Ishikawa (cell line): ENCODE measurements around the gene MAGI1.

ENCODE experiments used
- CEBPB ChIP-seq: IDR thresholded peaks from 2 replicates; pipeline ENCODE4 v1.6.1; 2012
- CREB1 ChIP-seq: IDR thresholded peaks from 2 replicates; pipeline ENCODE4 v1.6.1; 2012; ENCODE audit warnings: low read depth
- EGR1 ChIP-seq: IDR thresholded peaks from 2 replicates; pipeline ENCODE4 v1.6.1; 2012
- EP300 ChIP-seq: IDR thresholded peaks from 2 replicates; pipeline ENCODE4 v1.6.1; 2012; ENCODE audit warnings: borderline replicate concordance
- FOXM1 ChIP-seq: IDR thresholded peaks from 2 replicates; pipeline ENCODE4 v1.6.1; 2012; ENCODE audit warnings: low read depth, borderline replicate concordance
- NFIC ChIP-seq: IDR thresholded peaks from 2 replicates; pipeline ENCODE4 v1.6.1; 2012
- RAD21 ChIP-seq: IDR thresholded peaks from 2 replicates; pipeline ENCODE4 v1.6.1; 2012; ENCODE audit warnings: low read depth
- REST ChIP-seq: IDR thresholded peaks from 2 replicates; pipeline ENCODE4 v1.6.1; 2012; ENCODE audit warnings: low read depth, mild to moderate bottlenecking
- TAF1 ChIP-seq: IDR thresholded peaks from 2 replicates; pipeline ENCODE4 v1.6.1; 2012; ENCODE audit warnings: low read depth, mild to moderate bottlenecking
- TCF12 ChIP-seq: IDR thresholded peaks from 2 replicates; pipeline ENCODE4 v1.6.1; 2012; ENCODE audit warnings: low read depth
- TEAD4 ChIP-seq: IDR thresholded peaks from 2 replicates; pipeline ENCODE4 v1.6.1; 2012
- YY1 ChIP-seq: IDR thresholded peaks from 2 replicates; pipeline ENCODE4 v1.6.1; 2012; ENCODE audit warnings: low read depth
- ZBTB7A ChIP-seq: IDR thresholded peaks from 2 replicates; pipeline ENCODE4 v1.6.1; 2012; ENCODE audit warnings: low read depth
- TF ChIP-seq, protein P1 (sequence below): IDR thresholded peaks from 2 replicates; pipeline ENCODE4 v1.6.1; 2012
- TF ChIP-seq, protein P2 (sequence below): IDR thresholded peaks from 2 replicates; pipeline ENCODE4 v1.6.1; 2012

The MAGI1 gene

GRCh38 chr3:65945953-65946352, 92.8 kb downstream of the MAGI1 start:
- no peak for TF ChIP-seq FOXM1
- TF ChIP-seq, protein P1, sequence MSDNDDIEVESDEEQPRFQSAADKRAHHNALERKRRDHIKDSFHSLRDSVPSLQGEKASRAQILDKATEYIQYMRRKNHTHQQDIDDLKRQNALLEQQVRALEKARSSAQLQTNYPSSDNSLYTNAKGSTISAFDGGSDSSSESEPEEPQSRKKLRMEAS = no peak
- TF ChIP-seq EP300 = no peak
- no peak for TF ChIP-seq RAD21

DNA sequence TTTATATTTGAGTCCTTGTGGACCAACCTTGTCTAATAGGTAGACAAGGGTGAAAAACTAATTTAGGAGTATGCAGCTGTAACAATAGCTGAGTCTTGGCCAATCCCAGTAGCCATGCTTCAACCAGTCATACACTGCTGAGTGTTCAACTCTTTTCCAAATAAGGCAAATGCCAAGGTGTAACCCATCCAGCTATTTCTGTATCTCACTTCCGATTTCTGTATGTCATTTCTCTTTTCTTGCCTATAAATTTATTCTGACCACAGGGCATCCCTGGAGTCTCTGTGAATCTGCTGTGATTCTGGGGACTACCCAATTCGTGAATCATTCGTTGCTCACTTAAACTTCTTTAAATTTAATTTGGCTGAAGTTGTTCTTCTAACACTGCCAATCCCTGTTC, 93.2 kb downstream of the MAGI1 start:
- no peak for TF ChIP-seq ZBTB7A
- no peak for TF ChIP-seq FOXM1
- TF ChIP-seq, protein P1 = no peak
- no peak for TF ChIP-seq TEAD4
- no peak for TF ChIP-seq RAD21
- no peak for TF ChIP-seq EGR1
- no peak for TF ChIP-seq CEBPB
- no peak for TF ChIP-seq NFIC
- TF ChIP-seq EP300 = no peak

GRCh38 chr3:65944252-65944651, 94.5 kb downstream of the MAGI1 start:
- no peak for TF ChIP-seq TAF1
- TF ChIP-seq RAD21 = no peak
- no peak for TF ChIP-seq EP300
- no peak for TF ChIP-seq FOXM1

DNA sequence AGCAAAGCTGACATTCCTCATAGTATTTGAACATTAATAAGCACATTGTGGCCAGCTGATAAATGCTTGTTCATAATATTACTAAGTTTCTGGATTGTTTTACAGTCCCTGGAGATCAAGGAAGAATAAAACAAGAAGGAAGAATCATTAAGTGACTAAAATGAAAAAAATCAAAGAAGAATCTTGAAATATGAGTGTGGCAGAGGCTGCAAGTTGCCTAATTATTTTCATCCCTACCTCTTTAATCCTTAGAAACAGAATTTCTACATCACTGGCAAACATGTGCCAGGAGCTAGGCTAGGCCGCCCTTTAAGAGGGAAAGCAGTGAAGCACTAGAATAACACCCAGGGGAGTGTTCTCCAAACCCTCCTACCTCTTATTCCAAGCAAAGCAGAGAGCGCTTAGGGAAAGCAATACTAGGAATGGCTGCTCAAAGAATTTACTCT, 98.9 kb downstream of the MAGI1 start:
- TF ChIP-seq EP300 (no peak), YY1 (no peak), REST (no peak), EGR1 (no peak), TEAD4 (no peak), ZBTB7A (no peak), CEBPB (no peak), CREB1 (no peak), FOXM1 (no peak), TAF1 (no peak), NFIC (no peak), RAD21 (no peak), TCF12 (no peak)
- TF ChIP-seq, protein P2, sequence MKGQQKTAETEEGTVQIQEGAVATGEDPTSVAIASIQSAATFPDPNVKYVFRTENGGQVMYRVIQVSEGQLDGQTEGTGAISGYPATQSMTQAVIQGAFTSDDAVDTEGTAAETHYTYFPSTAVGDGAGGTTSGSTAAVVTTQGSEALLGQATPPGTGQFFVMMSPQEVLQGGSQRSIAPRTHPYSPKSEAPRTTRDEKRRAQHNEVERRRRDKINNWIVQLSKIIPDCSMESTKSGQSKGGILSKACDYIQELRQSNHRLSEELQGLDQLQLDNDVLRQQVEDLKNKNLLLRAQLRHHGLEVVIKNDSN = no peak
- TF ChIP-seq, protein P1 = no peak

- TF ChIP-seq CREB1 (no peak), EP300 (no peak), ZBTB7A (no peak), REST (no peak), RAD21 (no peak), EGR1 (no peak), YY1 (no peak), TCF12 (no peak), FOXM1 (no peak), TEAD4 (no peak), NFIC (no peak), CEBPB (no peak), TAF1 (no peak)
- TF ChIP-seq, protein P1 = no peak
- TF ChIP-seq, protein P2 = no peak
Measured at GRCh38 chr3:65939184-65939583, 99.5 kb downstream of the MAGI1 start.

DNA sequence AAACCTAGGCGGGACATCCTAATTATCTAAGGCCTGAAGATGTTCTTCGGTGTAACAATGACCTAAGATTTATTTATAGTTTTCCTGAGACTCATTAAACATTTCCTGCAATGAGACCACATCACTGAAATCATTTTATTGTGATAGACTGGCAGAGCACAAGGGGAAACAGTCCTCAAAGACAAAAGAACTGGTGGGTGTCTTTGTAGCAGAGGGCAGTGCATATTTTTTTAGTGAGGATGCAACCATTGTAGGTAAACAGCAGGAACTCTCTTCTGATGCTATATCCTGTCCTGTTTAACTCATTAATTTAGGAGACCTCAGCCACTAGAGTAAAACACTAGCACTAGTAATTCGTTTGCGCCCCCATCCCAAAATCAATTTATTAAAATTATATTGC, 100.0 kb downstream of the MAGI1 start:
- no peak for TF ChIP-seq CREB1
- TF ChIP-seq, protein P1 = no peak
- no peak for TF ChIP-seq TAF1
- no peak for TF ChIP-seq NFIC
- no peak for TF ChIP-seq ZBTB7A
- TF ChIP-seq CEBPB = no peak
- TF ChIP-seq TCF12 = no peak
- no peak for TF ChIP-seq TEAD4
- no peak for TF ChIP-seq RAD21
- no peak for TF ChIP-seq REST
- no peak for TF ChIP-seq FOXM1
